Measurements from ENCODE around the gene PNLIPRP2.

DNA sequence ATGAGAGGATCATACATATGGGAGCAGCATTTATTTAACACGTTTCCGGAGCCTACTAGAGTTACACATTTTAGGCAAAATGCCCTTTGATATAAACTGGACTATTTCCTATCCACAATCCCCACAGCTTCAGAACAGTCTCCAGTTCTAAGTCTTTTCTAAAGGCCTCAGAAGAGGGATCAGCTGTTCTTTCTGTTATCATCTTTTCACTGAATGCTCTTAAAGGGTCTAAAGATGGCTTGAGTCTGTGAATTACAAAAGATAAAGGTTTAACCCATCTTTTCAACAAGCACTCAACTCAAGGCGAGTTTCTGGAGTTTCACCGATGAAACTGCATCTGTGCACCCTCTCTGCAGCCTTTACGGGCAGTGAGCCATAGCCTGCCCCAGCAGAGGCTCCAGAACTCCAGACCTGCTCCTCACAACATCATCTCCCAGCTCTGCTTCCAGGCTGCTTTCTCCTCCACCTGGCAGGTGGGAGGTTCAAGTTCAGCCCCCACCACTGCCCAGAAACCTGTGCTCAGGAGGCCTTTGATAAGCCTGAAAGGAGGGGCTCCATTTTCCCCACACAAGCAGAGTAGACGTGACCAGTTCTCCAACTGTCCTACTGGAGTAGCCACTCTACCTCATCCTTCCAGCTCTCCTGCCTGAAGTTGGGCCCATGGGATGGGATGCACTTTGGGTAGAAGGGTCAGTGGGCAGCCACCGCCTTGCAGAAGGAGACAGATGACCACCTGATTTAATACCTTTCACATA lies 68.2 kb downstream of the PNLIPRP2 start:
- TF ChIP-seq, protein P1, sequence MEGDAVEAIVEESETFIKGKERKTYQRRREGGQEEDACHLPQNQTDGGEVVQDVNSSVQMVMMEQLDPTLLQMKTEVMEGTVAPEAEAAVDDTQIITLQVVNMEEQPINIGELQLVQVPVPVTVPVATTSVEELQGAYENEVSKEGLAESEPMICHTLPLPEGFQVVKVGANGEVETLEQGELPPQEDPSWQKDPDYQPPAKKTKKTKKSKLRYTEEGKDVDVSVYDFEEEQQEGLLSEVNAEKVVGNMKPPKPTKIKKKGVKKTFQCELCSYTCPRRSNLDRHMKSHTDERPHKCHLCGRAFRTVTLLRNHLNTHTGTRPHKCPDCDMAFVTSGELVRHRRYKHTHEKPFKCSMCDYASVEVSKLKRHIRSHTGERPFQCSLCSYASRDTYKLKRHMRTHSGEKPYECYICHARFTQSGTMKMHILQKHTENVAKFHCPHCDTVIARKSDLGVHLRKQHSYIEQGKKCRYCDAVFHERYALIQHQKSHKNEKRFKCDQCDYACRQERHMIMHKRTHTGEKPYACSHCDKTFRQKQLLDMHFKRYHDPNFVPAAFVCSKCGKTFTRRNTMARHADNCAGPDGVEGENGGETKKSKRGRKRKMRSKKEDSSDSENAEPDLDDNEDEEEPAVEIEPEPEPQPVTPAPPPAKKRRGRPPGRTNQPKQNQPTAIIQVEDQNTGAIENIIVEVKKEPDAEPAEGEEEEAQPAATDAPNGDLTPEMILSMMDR (IDR thresholded peaks at IDR 0.05): no peak
- no peak for TF ChIP-seq POLR2A (IDR thresholded peaks at IDR 0.05)

Measured in body of pancreas (tissue), 4 donors.